Measurements from ENCODE around the gene TUBD1. TPM values are rescaled to one million over a fixed set of nuclear protein-coding genes. Genes with fewer than 3 reads are reported as not detected.

TUBD1 gene
- total RNA-seq, 2 experiments from 2014 or later, result 14.3 to 15.5 TPM

DNA sequence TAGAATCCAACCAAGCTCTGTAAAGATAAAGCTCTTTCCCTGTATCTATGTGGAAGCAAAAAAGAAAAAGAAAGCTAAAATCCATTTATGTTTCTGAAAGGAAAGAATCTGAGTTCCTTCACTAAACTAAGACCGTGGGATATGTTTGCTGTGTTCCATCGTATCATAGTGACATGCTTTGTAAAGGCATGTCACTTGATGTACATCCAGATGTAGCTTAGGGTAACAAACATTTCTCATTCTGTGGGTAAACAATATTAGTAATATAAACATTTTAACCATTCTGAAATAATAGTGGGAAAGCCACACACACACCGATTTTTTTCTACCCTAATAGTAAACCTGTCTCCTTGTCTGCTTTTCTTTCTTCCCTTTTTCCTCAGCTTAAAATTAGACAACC is 78.1 kb downstream of the TUBD1 start:
- H3K27me3 Mint-ChIP-seq, result no peaks in the 10 kb centered on the region
- H3K9me3 Mint-ChIP-seq (ENCODE audit: low read depth), result no peaks in the 10 kb centered on the region
- ATAC-seq (no peak), DNase-seq (no peak)
- H3K4me3 Mint-ChIP-seq, result no peak overlapping the region
- H3K4me1 Mint-ChIP-seq, result peaks cover 33% of the 10 kb centered on the region
- H3K36me3 Mint-ChIP-seq, result peaks cover 39% of the 10 kb centered on the region
- CTCF ChIA-PET, result interaction anchor here (0.8 to 2.8 kb wide), 4 partner anchors 9 to 17 kb away, joined by 3 to 10 read pairs (median 4); no protein-coding TSS in a partner anchor
- H3K27ac Mint-ChIP-seq, result peak overlapping the region; percentile 19

DNA sequence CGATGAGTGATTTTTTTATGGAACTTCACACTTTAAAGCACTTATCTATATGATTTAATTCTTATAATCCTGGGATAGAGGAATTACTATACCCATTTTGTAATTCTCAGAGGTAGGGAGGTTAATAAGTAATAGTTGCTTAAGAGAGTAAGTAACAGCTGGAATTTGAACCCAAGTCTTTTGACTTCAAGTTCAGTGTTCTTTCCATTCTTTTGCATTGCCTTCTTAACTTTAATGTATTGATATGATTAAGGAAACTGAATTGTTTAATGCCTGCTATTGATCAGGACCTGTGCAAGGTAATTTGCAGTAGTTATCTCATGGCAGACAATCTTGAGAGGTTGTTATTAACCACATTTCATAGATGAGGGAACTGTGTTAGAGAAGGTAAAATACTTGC is 78.5 kb downstream of the TUBD1 start:
- ATAC-seq (no peak), DNase-seq (no peak)
- Mint-ChIP-seq H3K4me3 (no peak overlapping the region), H3K27me3 (no peaks in the 10 kb centered on the region), H3K36me3 (peaks cover 39% of the 10 kb centered on the region), H3K27ac (no peak overlapping the region), H3K9me3 (ENCODE audit: low read depth) (no peaks in the 10 kb centered on the region), H3K4me1 (peaks cover 32% of the 10 kb centered on the region)
- CTCF ChIA-PET, result interaction anchor here (0.8 to 2.8 kb wide), 4 partner anchors 9 to 17 kb away, joined by 3 to 10 read pairs (median 4); no protein-coding TSS in a partner anchor

DNA sequence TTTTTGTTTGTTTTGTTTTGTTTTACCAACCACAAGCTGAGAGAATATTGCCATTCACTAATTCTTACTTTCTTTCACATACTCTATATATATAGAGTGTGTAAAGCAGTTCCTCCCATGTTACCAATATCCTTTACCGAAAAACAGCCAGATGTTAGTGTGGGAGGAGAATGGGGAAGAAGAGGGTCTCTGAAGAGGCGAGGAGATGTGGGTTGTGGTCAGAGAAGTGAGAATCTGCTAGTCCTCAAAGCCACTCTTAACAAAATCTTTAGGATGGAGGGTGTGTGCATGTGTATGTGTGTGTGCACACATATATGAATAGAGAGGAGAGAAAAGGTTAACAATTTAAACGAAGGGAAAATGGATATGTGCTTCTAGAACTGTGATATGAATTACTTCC is 80.6 kb downstream of the TUBD1 start:
- CTCF ChIA-PET, result no interaction called here
- H3K27me3 Mint-ChIP-seq, result no peaks in the 10 kb centered on the region
- DNase-seq, result no peak
- H3K4me1 Mint-ChIP-seq, result peaks cover 40% of the 10 kb centered on the region
- no peaks in the 10 kb centered on the region for H3K9me3 Mint-ChIP-seq (ENCODE audit: low read depth)
- H3K36me3 Mint-ChIP-seq, result peaks cover 46% of the 10 kb centered on the region
- ATAC-seq, result peak; percentile 51
- no peak overlapping the region for H3K4me3 Mint-ChIP-seq
- H3K27ac Mint-ChIP-seq, result peak overlapping the region; percentile 48

DNA sequence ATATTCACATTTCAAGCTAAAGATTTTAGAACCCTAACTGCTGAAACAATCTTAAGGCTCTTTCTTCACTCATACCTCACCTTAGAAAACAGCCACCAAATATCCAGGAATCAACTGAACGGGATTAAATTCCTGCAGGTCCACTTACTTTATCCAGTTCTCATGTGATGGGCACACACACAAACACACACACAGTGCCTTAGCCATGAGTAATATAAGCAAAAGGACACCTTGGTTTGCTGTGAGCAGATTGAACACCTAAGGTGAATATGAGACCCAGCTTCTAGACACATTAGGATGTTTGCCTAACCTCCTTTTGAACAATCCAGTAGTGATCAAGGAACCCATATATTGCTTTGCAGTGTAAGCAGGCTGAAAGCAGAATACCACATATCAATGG is 81.5 kb downstream of the TUBD1 start:
- DNase-seq (no peak), ATAC-seq (no peak)
- Mint-ChIP-seq H3K4me3 (no peak overlapping the region), H3K36me3 (peaks cover 45% of the 10 kb centered on the region), H3K27me3 (no peaks in the 10 kb centered on the region), H3K4me1 (peaks cover 40% of the 10 kb centered on the region), H3K9me3 (ENCODE audit: low read depth) (no peaks in the 10 kb centered on the region), H3K27ac (no peak overlapping the region)
- CTCF ChIA-PET, result interaction anchor here (1.5 kb wide), 1 partner anchor 17 kb away, joined by 5 read pairs; no protein-coding TSS in a partner anchor

DNA sequence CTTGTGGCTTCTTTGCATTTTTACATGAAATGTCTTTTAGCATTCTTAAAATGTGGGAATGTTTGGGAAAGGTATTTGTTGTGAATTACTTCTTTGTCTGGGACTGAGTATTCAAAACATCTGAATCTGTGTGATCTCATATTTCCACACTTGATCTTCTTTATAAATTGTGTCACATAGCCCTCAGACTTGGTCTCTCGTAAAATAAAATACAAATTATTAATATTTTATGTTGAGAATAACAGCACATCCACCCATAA is 81.9 kb downstream of the TUBD1 start:
- Mint-ChIP-seq H3K9me3 (ENCODE audit: low read depth) (no peaks in the 10 kb centered on the region), H3K27ac (no peak overlapping the region), H3K27me3 (no peaks in the 10 kb centered on the region), H3K36me3 (peaks cover 42% of the 10 kb centered on the region), H3K4me1 (peaks cover 37% of the 10 kb centered on the region), H3K4me3 (no peak overlapping the region)
- DNase-seq (no peak), ATAC-seq (no peak)
- CTCF ChIA-PET, result interaction anchor here (1.5 kb wide), 1 partner anchor 17 kb away, joined by 5 read pairs; no protein-coding TSS in a partner anchor

Small RNA genes within 50 kb of the gene (microRNA-seq; reads per million reads assigned to microRNA genes)
- 345,054 reads per million, percentile 100 among the genes with 10 or more reads in this experiment for gene MIR21

Other genes with a start within 250 kb of the TUBD1 start
- 10 to 100 TPM; 28.2 to 37.8 TPM for gene PTRH2, start 185.5 kb downstream of the TUBD1 start, total RNA-seq
- 100 to 1,000 TPM; 279 to 396 TPM for gene VMP1, start 185.3 kb downstream of the TUBD1 start, total RNA-seq
- gene RPS6KB1, start 178 bp upstream of the TUBD1 start, total RNA-seq, result 10 to 100 TPM; 52.3 to 58.6 TPM
- 10 to 100 TPM; 16.7 to 17.1 TPM for gene RNFT1, start 71.8 kb upstream of the TUBD1 start, total RNA-seq
- gene HEATR6, start 186.0 kb upstream of the TUBD1 start, total RNA-seq, result 10 to 100 TPM; 23.1 to 23.6 TPM